C4-2B (cell line): Measurements from ENCODE around the gene COL24A1.

Experiments
- ZFX ChIP-seq: fragments of 450-650 bp; IDR thresholded peaks from 2 replicates; pipeline ENCODE4 v1.6.1; 2017
- TF ChIP-seq, protein P1 (sequence below): fragments of 450-650 bp; conservative IDR thresholded peaks from 2 replicates; pipeline ENCODE4 v1.5.1; 2017; ENCODE audit warnings: mild to moderate bottlenecking

DNA sequence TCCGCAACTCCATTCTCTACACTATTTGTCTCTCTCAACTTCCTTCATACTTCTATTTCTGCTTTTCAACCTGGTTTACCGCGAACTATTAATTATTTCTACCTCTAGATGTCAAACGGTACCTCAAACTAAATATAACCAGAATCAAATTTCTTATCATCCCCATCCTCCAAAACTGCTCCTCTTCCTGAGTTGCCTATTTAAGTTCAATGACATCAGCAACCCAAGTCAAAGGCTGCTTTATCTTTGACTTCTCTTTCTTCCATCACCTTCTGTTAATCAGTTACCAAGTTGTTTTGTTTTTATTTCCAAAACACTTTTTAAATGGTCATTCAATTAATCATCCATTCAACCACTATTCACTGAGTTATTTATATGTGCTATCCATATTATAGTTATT, 171.9 kb downstream of the COL24A1 start:
- TF ChIP-seq, protein P1, sequence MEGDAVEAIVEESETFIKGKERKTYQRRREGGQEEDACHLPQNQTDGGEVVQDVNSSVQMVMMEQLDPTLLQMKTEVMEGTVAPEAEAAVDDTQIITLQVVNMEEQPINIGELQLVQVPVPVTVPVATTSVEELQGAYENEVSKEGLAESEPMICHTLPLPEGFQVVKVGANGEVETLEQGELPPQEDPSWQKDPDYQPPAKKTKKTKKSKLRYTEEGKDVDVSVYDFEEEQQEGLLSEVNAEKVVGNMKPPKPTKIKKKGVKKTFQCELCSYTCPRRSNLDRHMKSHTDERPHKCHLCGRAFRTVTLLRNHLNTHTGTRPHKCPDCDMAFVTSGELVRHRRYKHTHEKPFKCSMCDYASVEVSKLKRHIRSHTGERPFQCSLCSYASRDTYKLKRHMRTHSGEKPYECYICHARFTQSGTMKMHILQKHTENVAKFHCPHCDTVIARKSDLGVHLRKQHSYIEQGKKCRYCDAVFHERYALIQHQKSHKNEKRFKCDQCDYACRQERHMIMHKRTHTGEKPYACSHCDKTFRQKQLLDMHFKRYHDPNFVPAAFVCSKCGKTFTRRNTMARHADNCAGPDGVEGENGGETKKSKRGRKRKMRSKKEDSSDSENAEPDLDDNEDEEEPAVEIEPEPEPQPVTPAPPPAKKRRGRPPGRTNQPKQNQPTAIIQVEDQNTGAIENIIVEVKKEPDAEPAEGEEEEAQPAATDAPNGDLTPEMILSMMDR: no peak
- TF ChIP-seq ZFX: no peak
